MM.1S (cell line): ENCODE data around the gene HES5.
A peak's percentile ranks its signal among the peaks of the same experiment; 100 is the strongest.

ENCODE experiments used
- DNase-seq: peaks from one replicate; pipeline ENCODE4 v3.0.0-alpha.2; 2015
- H2AFZ ChIP-seq: fragments of 300-600 bp; sonication (generic); 2 replicates; pipeline ENCODE4 v1.6.0; 2016; ENCODE audit warnings: antibody characterized with exemption, low read length
- H3F3A ChIP-seq: fragments of 300-600 bp; sonication (generic); 2 replicates; pipeline ENCODE4 v1.6.1; 2016; ENCODE audit warnings: mild to moderate bottlenecking, antibody characterized with exemption, low read length, moderate library complexity, mixed read lengths; ENCODE audit not compliant: insufficient read depth
- H3K27ac ChIP-seq: fragments of 300-600 bp; sonication (generic); 2 replicates; pipeline ENCODE4 v1.5.1; 2016; ENCODE audit warnings: mild to moderate bottlenecking, low read length
- H3K27me3 ChIP-seq: fragments of 300-600 bp; sonication (generic); replicated peaks from 2 replicates; pipeline ENCODE4 v1.6.0; 2016; ENCODE audit warnings: low read length; ENCODE audit not compliant: insufficient read depth
- H3K36me3 ChIP-seq: fragments of 300-600 bp; sonication (generic); replicated peaks from 2 replicates; pipeline ENCODE4 v1.6.1; 2016; ENCODE audit warnings: mild to moderate bottlenecking, low read length, mixed read lengths; ENCODE audit not compliant: insufficient read depth
- H3K4me1 ChIP-seq: fragments of 300-600 bp; sonication (generic); 2 replicates; pipeline ENCODE4 v1.6.1; 2016; ENCODE audit warnings: low read length, mixed read lengths
- H3K4me2 ChIP-seq: fragments of 300-600 bp; sonication (generic); 2 replicates; pipeline ENCODE4 v1.6.0; 2016; ENCODE audit warnings: low read depth, low read length
- H3K4me3 ChIP-seq: fragments of 300-600 bp; sonication (generic); 2 replicates; pipeline ENCODE4 v1.5.1; 2016; ENCODE audit warnings: low read length, mixed read lengths
- H3K79me2 ChIP-seq: fragments of 300-600 bp; sonication (generic); 2 replicates; pipeline ENCODE4 v1.6.1; 2016; ENCODE audit warnings: mixed run types, low read length, mixed read lengths
- H3K9ac ChIP-seq: fragments of 300-600 bp; sonication (generic); 2 replicates; pipeline ENCODE4 v1.6.1; 2016; ENCODE audit warnings: low read length, mixed read lengths
- H3K9me2 ChIP-seq: fragments of 300-600 bp; sonication (generic); replicated peaks from 2 replicates; pipeline ENCODE4 v1.6.1; 2016; ENCODE audit warnings: mild to moderate bottlenecking, low read length, mixed read lengths; ENCODE audit not compliant: insufficient read depth
- H3K9me3 ChIP-seq: fragments of 300-600 bp; sonication (generic); replicated peaks from 2 replicates; pipeline ENCODE4 v1.6.1; 2016; ENCODE audit warnings: mild to moderate bottlenecking, low read length, mixed read lengths; ENCODE audit not compliant: insufficient read depth
- H4K20me1 ChIP-seq: fragments of 300-600 bp; sonication (generic); 2 replicates; pipeline ENCODE4 v1.6.1; 2016; ENCODE audit warnings: mild to moderate bottlenecking, low read length, moderate library complexity, mixed read lengths; ENCODE audit not compliant: insufficient read depth
- EZH2 ChIP-seq: fragments of 300-600 bp; sonication (generic); optimal IDR thresholded peaks from 2 replicates; pipeline ENCODE3; 2017; ENCODE audit warnings: low read depth, mild to moderate bottlenecking, antibody characterized with exemption, low read length, mixed read lengths
- EZH2phosphoT487 ChIP-seq: fragments of 300-600 bp; sonication (generic); IDR thresholded peaks from 2 replicates; pipeline ENCODE4 v1.6.1; 2018; ENCODE audit warnings: antibody characterized with exemption, low read length
- TF ChIP-seq, protein P1 (sequence below): fragments of 300-600 bp; sonication (generic); IDR thresholded peaks from 2 replicates; pipeline ENCODE4 v1.5.1; 2016; ENCODE audit warnings: antibody characterized with exemption, low read length, mixed read lengths

Gene HES5

GRCh38 chr1:2497891-2498290, 32.2 kb downstream of the HES5 start:
- H3K27ac ChIP-seq = no peak overlapping the region
- TF ChIP-seq, protein P1, sequence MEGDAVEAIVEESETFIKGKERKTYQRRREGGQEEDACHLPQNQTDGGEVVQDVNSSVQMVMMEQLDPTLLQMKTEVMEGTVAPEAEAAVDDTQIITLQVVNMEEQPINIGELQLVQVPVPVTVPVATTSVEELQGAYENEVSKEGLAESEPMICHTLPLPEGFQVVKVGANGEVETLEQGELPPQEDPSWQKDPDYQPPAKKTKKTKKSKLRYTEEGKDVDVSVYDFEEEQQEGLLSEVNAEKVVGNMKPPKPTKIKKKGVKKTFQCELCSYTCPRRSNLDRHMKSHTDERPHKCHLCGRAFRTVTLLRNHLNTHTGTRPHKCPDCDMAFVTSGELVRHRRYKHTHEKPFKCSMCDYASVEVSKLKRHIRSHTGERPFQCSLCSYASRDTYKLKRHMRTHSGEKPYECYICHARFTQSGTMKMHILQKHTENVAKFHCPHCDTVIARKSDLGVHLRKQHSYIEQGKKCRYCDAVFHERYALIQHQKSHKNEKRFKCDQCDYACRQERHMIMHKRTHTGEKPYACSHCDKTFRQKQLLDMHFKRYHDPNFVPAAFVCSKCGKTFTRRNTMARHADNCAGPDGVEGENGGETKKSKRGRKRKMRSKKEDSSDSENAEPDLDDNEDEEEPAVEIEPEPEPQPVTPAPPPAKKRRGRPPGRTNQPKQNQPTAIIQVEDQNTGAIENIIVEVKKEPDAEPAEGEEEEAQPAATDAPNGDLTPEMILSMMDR = no peak
- TF ChIP-seq EZH2phosphoT487 (no peak), EZH2 (no peak)
- no peak overlapping the region for H3K4me3 ChIP-seq
- H3F3A ChIP-seq = no peaks in the 10 kb centered on the region
- H3K4me2 ChIP-seq = no peak overlapping the region
- H3K9me3 ChIP-seq = no peaks in the 10 kb centered on the region
- peaks cover 43% of the 10 kb centered on the region for H3K27me3 ChIP-seq
- DNase-seq = no peak
- no peaks in the 10 kb centered on the region for H3K9me2 ChIP-seq
- H3K79me2 ChIP-seq = no peaks in the 10 kb centered on the region
- H3K9ac ChIP-seq = no peak overlapping the region
- 0 out of 2 replicates have a peak, but pooled peaks cover 7% of the 10 kb centered on the region for H3K4me1 ChIP-seq
- no peaks in the 10 kb centered on the region for H3K36me3 ChIP-seq
- H4K20me1 ChIP-seq = no peaks in the 10 kb centered on the region
- no peak overlapping the region for H2AFZ ChIP-seq

DNA sequence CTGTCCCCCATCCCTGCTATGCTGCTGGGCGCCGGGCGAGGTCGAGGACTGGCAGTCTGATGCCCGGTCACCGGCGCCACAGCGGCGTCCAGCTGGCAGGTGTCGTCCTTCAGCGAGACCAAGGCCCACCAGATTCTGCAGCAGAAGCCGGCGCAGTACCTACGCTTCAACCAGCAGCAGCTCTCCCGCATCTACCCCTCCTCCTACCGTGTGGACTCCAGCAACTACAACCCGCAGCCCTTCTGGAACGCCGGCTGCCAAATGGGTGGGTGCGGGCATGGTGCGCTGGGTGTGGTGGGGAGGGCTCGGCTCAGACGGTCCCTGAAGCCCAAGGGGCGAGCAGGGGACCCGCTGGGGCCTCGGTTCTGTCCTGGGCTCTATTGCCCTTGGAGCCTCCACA, 33.3 kb downstream of the HES5 start:
- peaks cover 44% of the 10 kb centered on the region for H3K27me3 ChIP-seq
- H3K4me3 ChIP-seq = no peak overlapping the region
- TF ChIP-seq, protein P1 = no peak
- TF ChIP-seq EZH2phosphoT487 (no peak), EZH2 (no peak)
- H3K4me2 ChIP-seq = no peak overlapping the region
- no peak overlapping the region for H2AFZ ChIP-seq
- H3K4me1 ChIP-seq = peaks cover 17% of the 10 kb centered on the region; the same call in 1 of the 2 replicates
- H3K9me3 ChIP-seq = no peaks in the 10 kb centered on the region
- no peaks in the 10 kb centered on the region for H3F3A ChIP-seq
- no peaks in the 10 kb centered on the region for H3K36me3 ChIP-seq
- DNase-seq = no peak
- no peaks in the 10 kb centered on the region for H4K20me1 ChIP-seq
- H3K27ac ChIP-seq = no peak overlapping the region
- H3K9ac ChIP-seq = no peak overlapping the region
- no peaks in the 10 kb centered on the region for H3K79me2 ChIP-seq
- H3K9me2 ChIP-seq = no peaks in the 10 kb centered on the region

DNA sequence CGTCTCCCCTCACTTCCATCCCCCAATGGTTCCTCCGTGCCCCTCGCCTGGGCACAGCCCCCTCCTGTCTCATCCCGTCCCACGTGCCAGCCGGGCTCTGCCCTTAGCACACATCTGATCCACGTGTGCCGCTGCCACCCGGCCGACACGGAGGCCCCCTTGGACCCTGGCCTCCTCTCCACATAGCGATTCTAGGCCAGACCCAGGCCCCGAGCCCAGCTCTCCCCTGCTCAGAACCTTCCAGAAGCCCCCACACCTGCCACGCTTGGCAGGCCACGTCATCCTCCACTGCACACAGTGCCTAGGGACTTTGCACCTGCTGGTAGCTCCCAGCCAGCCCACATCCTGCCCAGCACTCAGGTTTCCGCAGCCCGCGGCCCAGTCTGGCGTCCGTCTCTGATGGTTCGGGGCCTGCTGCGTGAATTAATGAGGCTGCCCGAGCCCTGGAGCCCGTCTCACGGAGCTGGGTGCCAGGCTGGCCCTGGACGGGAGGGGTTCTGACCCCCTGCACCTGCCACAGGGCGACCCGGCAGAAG, 33.9 kb downstream of the HES5 start:
- H3K79me2 ChIP-seq = no peaks in the 10 kb centered on the region
- peak; percentile 26 for DNase-seq
- no peak overlapping the region for H3K4me2 ChIP-seq
- no peak overlapping the region for H3K9ac ChIP-seq
- no peaks in the 10 kb centered on the region for H3K36me3 ChIP-seq
- no peaks in the 10 kb centered on the region for H3F3A ChIP-seq
- H3K4me3 ChIP-seq = no peak overlapping the region
- H3K4me1 ChIP-seq = peaks cover 22% of the 10 kb centered on the region; the same call in 1 of the 2 replicates
- H2AFZ ChIP-seq = no peak overlapping the region
- H3K27ac ChIP-seq = no peak overlapping the region
- no peaks in the 10 kb centered on the region for H3K9me3 ChIP-seq
- no peaks in the 10 kb centered on the region for H4K20me1 ChIP-seq
- peaks cover 44% of the 10 kb centered on the region for H3K27me3 ChIP-seq
- H3K9me2 ChIP-seq = no peaks in the 10 kb centered on the region
- TF ChIP-seq, protein P1 = no peak
- no peak for TF ChIP-seq EZH2
- TF ChIP-seq EZH2phosphoT487 = no peak
